ENCODE measurements around the gene SLX9. TPM values are rescaled to one million over a fixed set of nuclear protein-coding genes. Genes with fewer than 3 reads are reported as not detected.
A peak's percentile ranks its signal among the peaks of the same experiment; 100 is the strongest.

Gene SLX9
- total RNA-seq, 1 experiment from 2014 or later: 77.2 TPM

DNA sequence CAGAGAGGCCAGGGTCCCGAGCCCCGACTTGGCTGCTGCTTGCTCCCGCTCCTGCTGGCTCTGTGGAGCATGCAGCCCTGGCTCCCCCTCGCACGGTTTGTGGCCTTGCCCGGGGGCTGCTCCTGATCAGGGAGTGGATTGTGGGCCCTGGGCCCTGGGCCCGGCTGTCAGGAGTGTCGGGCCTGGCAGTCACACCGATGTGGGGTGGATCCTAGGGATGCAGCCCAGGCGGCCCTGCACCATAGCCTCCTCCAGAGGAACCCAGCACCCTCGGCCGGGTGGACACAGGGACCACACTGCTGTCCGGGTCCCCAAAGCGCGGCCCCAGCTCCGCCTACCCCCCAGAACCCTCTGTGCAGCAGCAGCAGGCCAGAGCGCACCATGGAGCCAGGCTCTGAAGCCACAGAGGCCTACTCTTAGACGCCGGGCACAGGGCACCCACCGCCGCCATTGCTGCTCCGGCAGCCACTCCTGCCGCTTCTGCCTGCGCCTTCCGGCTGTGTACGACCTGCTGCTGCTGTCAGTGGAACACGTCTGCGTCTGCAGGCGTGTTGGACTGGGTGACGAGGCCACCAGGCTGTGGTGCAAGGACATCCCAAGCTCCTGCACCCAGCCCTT, 9.4 kb downstream of the SLX9 start:
- peak overlapping the region; percentile 45; the same call in 1 of the 2 replicates for H3K27ac Mint-ChIP-seq
- H3K4me3 Mint-ChIP-seq: no peak overlapping the region
- TF ChIP-seq NFATC4 (CRISPR knock-in tag; IDR thresholded peaks at IDR 0.05) (no peak), FOXP1 (CRISPR knock-in tag; IDR thresholded peaks at IDR 0.05; ENCODE audit: borderline replicate concordance) (0 out of 2 replicates have a peak, but pooled peaks have one; percentile 35)
- no peaks in the 10 kb centered on the region for H3K27me3 Mint-ChIP-seq (ENCODE audit: low read depth)
- H3K9me3 Mint-ChIP-seq: no peaks in the 10 kb centered on the region
- DNase-seq (ENCODE audit: low spot score): no peak
- H3K36me3 Mint-ChIP-seq: peaks cover 25% of the 10 kb centered on the region
- POLR2A ChIA-PET: no interaction called here
- H3K4me1 Mint-ChIP-seq: 0 out of 2 replicates have a peak, but pooled peaks cover 2% of the 10 kb centered on the region
- CTCF ChIA-PET: interaction anchor here (0.7 to 3.4 kb wide), 46 partner anchors 8 to 191 kb away, joined by 3 to 58 read pairs (median 4); partner anchors contain the start of genes SLX9, SUMO3 and UBE2G2
- peak; percentile 40 for ATAC-seq

GRCh38 chr21:44949779-44950198, 10.0 kb downstream of the SLX9 start:
- H3K9me3 Mint-ChIP-seq: no peaks in the 10 kb centered on the region
- no peak overlapping the region for H3K4me3 Mint-ChIP-seq
- H3K36me3 Mint-ChIP-seq: peaks cover 20% of the 10 kb centered on the region
- no peaks in the 10 kb centered on the region for H3K27me3 Mint-ChIP-seq (ENCODE audit: low read depth)
- ATAC-seq: peak; percentile 94
- ChIA-PET POLR2A (no interaction called here), CTCF (interaction anchor here (0.6 to 3.4 kb wide), 55 partner anchors 9 to 196 kb away, joined by 3 to 58 read pairs (median 4); partner anchors contain the start of genes SLX9, SUMO3 and UBE2G2)
- H3K4me1 Mint-ChIP-seq: 0 out of 2 replicates have a peak, but pooled peaks cover 2% of the 10 kb centered on the region
- peak; percentile 97 for DNase-seq (ENCODE audit: low spot score)
- TF ChIP-seq ESRRA (CRISPR knock-in tag; IDR thresholded peaks at IDR 0.05; ENCODE audit: borderline replicate concordance) (peak; percentile 53; the same call in 1 of the 2 replicates), USF2 (CRISPR knock-in tag; IDR thresholded peaks at IDR 0.05) (no peak), TEAD4 (CRISPR knock-in tag; IDR thresholded peaks at IDR 0.05) (no peak), FOXP1 (CRISPR knock-in tag; IDR thresholded peaks at IDR 0.05; ENCODE audit: borderline replicate concordance) (0 out of 2 replicates have a peak, but pooled peaks have one; percentile 6), ATF1 (CRISPR knock-in tag; IDR thresholded peaks at IDR 0.05) (no peak), USF1 (CRISPR knock-in tag; IDR thresholded peaks at IDR 0.05) (no peak), CTCF (IDR thresholded peaks at IDR 0.05) (peak; percentile 88), ZNF121 (CRISPR knock-in tag; IDR thresholded peaks at IDR 0.05) (peak; percentile 99)
- peak overlapping the region; percentile 45; the same call in 1 of the 2 replicates for H3K27ac Mint-ChIP-seq

- no peak overlapping the region for H3K27ac Mint-ChIP-seq
- DNase-seq (ENCODE audit: low spot score) (no peak), ATAC-seq (no peak)
- H3K27me3 Mint-ChIP-seq (ENCODE audit: low read depth): no peaks in the 10 kb centered on the region
- ChIA-PET CTCF (interaction anchor here (0.6 to 3.4 kb wide), 54 partner anchors 8 to 195 kb away, joined by 3 to 58 read pairs (median 4); partner anchors contain the start of genes SLX9, SUMO3 and UBE2G2), POLR2A (no interaction called here)
- H3K4me3 Mint-ChIP-seq: no peak overlapping the region
- H3K9me3 Mint-ChIP-seq: no peaks in the 10 kb centered on the region
- H3K36me3 Mint-ChIP-seq: peaks cover 17% of the 10 kb centered on the region
- H3K4me1 Mint-ChIP-seq: 0 out of 2 replicates have a peak, but pooled peaks cover 2% of the 10 kb centered on the region
- TF ChIP-seq AFF4 (CRISPR knock-in tag; IDR thresholded peaks at IDR 0.05; ENCODE audit: borderline replicate concordance) (no peak), ELF4 (CRISPR knock-in tag; IDR thresholded peaks at IDR 0.05; ENCODE audit: low read depth) (no peak), NFATC4 (CRISPR knock-in tag; IDR thresholded peaks at IDR 0.05) (no peak), ATF2 (CRISPR knock-in tag; IDR thresholded peaks at IDR 0.05; ENCODE audit: borderline replicate concordance, low read depth) (no peak), IRF1 (CRISPR knock-in tag; IDR thresholded peaks at IDR 0.05) (no peak), TCF7 (CRISPR knock-in tag; IDR thresholded peaks at IDR 0.05; ENCODE audit: low read depth) (no peak), PRRX2 (CRISPR knock-in tag; IDR thresholded peaks at IDR 0.05) (no peak)
Observed at GRCh38 chr21:44950351-44950750, 10.5 kb downstream of the SLX9 start.
